ENCODE results near the gene PRKRA.

PRKRA gene

DNA sequence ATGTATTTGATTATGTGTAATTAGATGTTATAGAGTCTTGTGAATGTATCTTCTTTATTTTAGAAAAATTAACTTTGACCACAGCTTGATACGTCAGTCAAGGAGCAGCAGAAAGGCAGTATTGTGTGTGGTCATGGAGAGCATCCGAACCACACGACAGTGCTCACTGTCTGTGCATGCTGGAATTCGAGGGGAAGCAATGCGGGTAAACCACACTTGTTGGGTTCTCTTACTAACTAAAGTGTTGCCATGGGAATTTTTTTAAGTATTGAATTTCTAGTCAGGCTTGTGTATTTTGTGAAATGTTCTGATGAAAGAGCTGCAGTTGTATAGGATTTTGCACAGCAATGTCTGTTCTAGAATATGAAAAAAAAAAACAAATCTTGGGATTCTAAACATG, 5.0 kb upstream of the PRKRA start:
- H3K4me1 ChIP-seq (ENCODE audit: control insufficient read depth in 1 of 2, insufficient read depth in 2 of 2, low read length in 2 of 2), result no peaks in the 10 kb centered on the region
- H3K9me3 ChIP-seq (ENCODE audit: control insufficient read depth in 1 of 2, low read length in 2 of 2), result no peaks in the 10 kb centered on the region
- H3K27me3 ChIP-seq (ENCODE audit: low read depth, low read length), result no peaks in the 10 kb centered on the region
- H3K4me3 ChIP-seq (ENCODE audit: low read depth in 1 of 2, low read length in 2 of 2), result no peak overlapping the region
- H3K36me3 ChIP-seq (ENCODE audit: control insufficient read depth in 1 of 2, insufficient read depth in 2 of 2, low read length in 2 of 2), result peaks cover 0 to 13% of the 10 kb centered on the region in 2 donors
- H3K27ac ChIP-seq (ENCODE audit: low read length), result no peak overlapping the region

- Histone ChIP-seq H3K36me3 (ENCODE audit: control insufficient read depth in 1 of 2, insufficient read depth in 2 of 2, low read length in 2 of 2) (peaks cover 3 to 21% of the 10 kb centered on the region in 2 donors), H3K4me3 (ENCODE audit: low read depth in 1 of 2, low read length in 2 of 2) (no peak overlapping the region), H3K27ac (ENCODE audit: low read length) (no peak overlapping the region), H3K4me1 (ENCODE audit: control insufficient read depth in 1 of 2, insufficient read depth in 2 of 2, low read length in 2 of 2) (peaks cover 6 to 24% of the 10 kb centered on the region in 2 donors), H3K27me3 (ENCODE audit: low read depth, low read length) (no peaks in the 10 kb centered on the region), H3K9me3 (ENCODE audit: control insufficient read depth in 1 of 2, low read length in 2 of 2) (no peaks in the 10 kb centered on the region)
Observed at GRCh38 chr2:178452870-178453269, 1.9 kb upstream of the PRKRA start.

DNA sequence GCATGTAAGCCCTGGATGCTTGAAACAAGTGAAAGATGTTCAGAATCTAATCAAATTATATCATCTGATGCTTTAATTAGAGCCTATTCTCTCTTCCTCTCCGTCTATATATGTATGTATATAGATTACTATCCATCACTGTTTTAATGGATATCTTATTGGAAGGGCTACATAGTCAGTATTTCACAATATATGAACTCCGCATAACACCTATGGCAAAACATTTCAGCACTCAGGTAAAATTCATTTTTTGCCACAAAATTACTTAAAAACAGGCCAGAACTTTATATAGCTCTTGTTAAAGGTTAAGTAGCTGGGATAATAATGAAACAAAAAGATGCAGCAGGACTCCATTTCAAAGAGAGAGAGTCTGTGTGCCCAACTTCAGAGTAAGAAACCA, 1.4 kb upstream of the PRKRA start:
- H3K4me3 ChIP-seq (ENCODE audit: low read depth in 1 of 2, low read length in 2 of 2), result peak overlapping the region in 1 of 2 donors; percentile 73
- peaks cover 4 to 21% of the 10 kb centered on the region in 2 donors for H3K36me3 ChIP-seq (ENCODE audit: control insufficient read depth in 1 of 2, insufficient read depth in 2 of 2, low read length in 2 of 2)
- H3K27ac ChIP-seq (ENCODE audit: low read length), result no peak overlapping the region
- no peaks in the 10 kb centered on the region for H3K9me3 ChIP-seq (ENCODE audit: control insufficient read depth in 1 of 2, low read length in 2 of 2)
- no peaks in the 10 kb centered on the region for H3K27me3 ChIP-seq (ENCODE audit: low read depth, low read length)
- peaks cover 6 to 24% of the 10 kb centered on the region in 2 donors for H3K4me1 ChIP-seq (ENCODE audit: control insufficient read depth in 1 of 2, insufficient read depth in 2 of 2, low read length in 2 of 2)

- Histone ChIP-seq H3K27me3 (ENCODE audit: low read depth, low read length) (no peaks in the 10 kb centered on the region), H3K36me3 (ENCODE audit: control insufficient read depth in 1 of 2, insufficient read depth in 2 of 2, low read length in 2 of 2) (peaks cover 11 to 26% of the 10 kb centered on the region in 2 donors), H3K9me3 (ENCODE audit: control insufficient read depth in 1 of 2, low read length in 2 of 2) (no peaks in the 10 kb centered on the region), H3K4me3 (ENCODE audit: low read depth in 1 of 2, low read length in 2 of 2) (peak overlapping the region; percentile 73 to 88), H3K27ac (ENCODE audit: low read length) (peak overlapping the region; percentile 84), H3K4me1 (ENCODE audit: control insufficient read depth in 1 of 2, insufficient read depth in 2 of 2, low read length in 2 of 2) (peaks cover 6 to 24% of the 10 kb centered on the region in 2 donors)
Observed at GRCh38 chr2:178450524-178450773, 526 bp downstream of the PRKRA start.

DNA sequence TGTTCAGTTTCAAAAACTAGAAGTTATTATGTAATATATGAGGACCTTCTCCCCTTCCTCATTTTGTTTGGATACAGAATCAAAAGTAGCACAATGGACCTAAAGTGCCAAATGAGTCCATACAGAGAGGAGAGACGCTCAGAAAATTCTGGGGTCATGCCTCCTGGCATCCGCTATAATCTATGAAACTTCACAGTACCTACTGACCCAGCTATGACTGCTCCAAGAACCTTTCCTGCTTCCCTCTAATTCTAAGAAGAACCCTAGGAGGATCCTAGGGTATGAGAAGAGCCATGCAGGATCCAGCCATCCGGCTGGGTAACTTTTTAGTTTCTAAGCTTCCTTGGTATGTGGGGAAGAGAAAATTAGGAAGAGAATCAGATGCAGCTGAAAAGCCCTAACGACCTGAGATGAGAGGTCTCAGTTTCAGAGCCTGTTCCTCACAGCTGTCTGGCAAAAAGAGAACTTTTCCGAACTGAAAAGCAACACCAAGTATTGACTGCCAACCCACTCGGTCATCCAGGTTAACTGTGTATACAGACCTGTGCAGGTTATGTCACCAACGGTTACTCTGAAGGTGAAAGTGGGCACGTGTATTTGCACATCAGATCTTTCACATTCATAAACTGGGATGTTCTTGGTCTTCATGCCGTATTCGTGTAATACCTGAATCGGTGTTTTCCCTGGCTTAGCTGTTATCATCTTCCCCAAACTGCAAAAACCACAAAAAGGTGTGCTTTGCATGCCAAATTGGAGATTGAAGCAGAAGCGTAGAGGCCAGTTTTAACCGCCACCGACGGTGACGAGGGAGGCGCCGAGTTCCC, 1.1 kb downstream of the PRKRA start:
- Histone ChIP-seq H3K4me3 (ENCODE audit: low read depth in 1 of 2, low read length in 2 of 2) (peak overlapping the region; percentile 73 to 88), H3K9me3 (ENCODE audit: control insufficient read depth in 1 of 2, low read length in 2 of 2) (no peaks in the 10 kb centered on the region), H3K36me3 (ENCODE audit: control insufficient read depth in 1 of 2, insufficient read depth in 2 of 2, low read length in 2 of 2) (peaks cover 17 to 29% of the 10 kb centered on the region in 2 donors), H3K27ac (ENCODE audit: low read length) (peak overlapping the region; percentile 84), H3K4me1 (ENCODE audit: control insufficient read depth in 1 of 2, insufficient read depth in 2 of 2, low read length in 2 of 2) (peaks cover 6 to 24% of the 10 kb centered on the region in 2 donors), H3K27me3 (ENCODE audit: low read depth, low read length) (no peaks in the 10 kb centered on the region)

GRCh38 chr2:178448968-178449661, 1.9 kb downstream of the PRKRA start:
- Histone ChIP-seq H3K9me3 (ENCODE audit: control insufficient read depth in 1 of 2, low read length in 2 of 2) (no peaks in the 10 kb centered on the region), H3K4me1 (ENCODE audit: control insufficient read depth in 1 of 2, insufficient read depth in 2 of 2, low read length in 2 of 2) (peaks cover 6 to 24% of the 10 kb centered on the region in 2 donors), H3K36me3 (ENCODE audit: control insufficient read depth in 1 of 2, insufficient read depth in 2 of 2, low read length in 2 of 2) (peaks cover 25 to 35% of the 10 kb centered on the region in 2 donors), H3K27me3 (ENCODE audit: low read depth, low read length) (no peaks in the 10 kb centered on the region), H3K27ac (ENCODE audit: low read length) (peak overlapping the region; percentile 84), H3K4me3 (ENCODE audit: low read depth in 1 of 2, low read length in 2 of 2) (peak overlapping the region; percentile 73 to 88)

DNA sequence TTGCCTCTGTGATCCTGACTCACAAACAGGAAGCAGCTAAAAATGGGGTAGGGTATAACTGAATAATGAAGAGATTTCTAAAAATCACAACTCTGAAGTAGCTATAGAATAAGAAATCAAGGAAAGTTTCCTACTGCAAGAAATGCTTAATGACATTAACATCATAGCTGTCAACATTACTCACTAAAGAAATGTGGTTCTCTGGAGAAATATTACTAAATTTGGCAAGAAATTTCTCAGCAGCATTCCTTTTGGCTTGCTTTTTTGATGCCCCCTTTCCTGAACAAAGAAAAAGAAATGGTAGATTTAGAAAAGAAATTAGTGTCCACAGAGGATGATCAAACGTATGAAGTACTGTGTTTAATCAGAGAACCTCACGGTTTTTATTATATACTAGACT, 9.5 kb downstream of the PRKRA start:
- no peaks in the 10 kb centered on the region for H3K4me1 ChIP-seq (ENCODE audit: control insufficient read depth in 1 of 2, insufficient read depth in 2 of 2, low read length in 2 of 2)
- no peak overlapping the region for H3K4me3 ChIP-seq (ENCODE audit: low read depth in 1 of 2, low read length in 2 of 2)
- peaks cover 56 to 66% of the 10 kb centered on the region in 2 donors for H3K36me3 ChIP-seq (ENCODE audit: control insufficient read depth in 1 of 2, insufficient read depth in 2 of 2, low read length in 2 of 2)
- H3K27ac ChIP-seq (ENCODE audit: low read length), result no peak overlapping the region
- H3K9me3 ChIP-seq (ENCODE audit: control insufficient read depth in 1 of 2, low read length in 2 of 2), result no peaks in the 10 kb centered on the region
- no peaks in the 10 kb centered on the region for H3K27me3 ChIP-seq (ENCODE audit: low read depth, low read length)

DNA sequence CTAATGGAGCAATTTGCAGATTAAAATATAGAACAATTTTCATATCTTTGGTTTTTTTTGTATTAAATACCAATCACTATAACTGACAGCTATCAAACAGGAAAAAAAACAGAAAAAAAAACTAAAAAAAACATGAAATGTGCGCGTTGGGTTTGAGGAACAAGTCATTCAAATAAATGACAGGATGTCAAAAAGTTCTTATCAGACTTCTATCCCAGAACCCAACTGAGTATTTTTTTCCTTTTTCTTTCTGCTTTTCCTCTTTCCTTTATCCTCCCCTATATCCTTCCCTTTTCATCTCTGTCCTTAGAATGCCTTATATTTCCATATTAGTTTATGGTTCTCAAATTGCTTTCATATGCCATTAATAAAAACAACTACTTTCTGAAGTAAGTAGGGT, 14.3 kb downstream of the PRKRA start:
- no peaks in the 10 kb centered on the region for H3K9me3 ChIP-seq (ENCODE audit: control insufficient read depth in 1 of 2, low read length in 2 of 2)
- no peaks in the 10 kb centered on the region for H3K4me1 ChIP-seq (ENCODE audit: control insufficient read depth in 1 of 2, insufficient read depth in 2 of 2, low read length in 2 of 2)
- no peak overlapping the region for H3K27ac ChIP-seq (ENCODE audit: low read length)
- H3K36me3 ChIP-seq (ENCODE audit: control insufficient read depth in 1 of 2, insufficient read depth in 2 of 2, low read length in 2 of 2), result peaks cover 63 to 65% of the 10 kb centered on the region in 2 donors
- H3K27me3 ChIP-seq (ENCODE audit: low read depth, low read length), result no peaks in the 10 kb centered on the region
- H3K4me3 ChIP-seq (ENCODE audit: low read depth in 1 of 2, low read length in 2 of 2), result no peak overlapping the region

DNA sequence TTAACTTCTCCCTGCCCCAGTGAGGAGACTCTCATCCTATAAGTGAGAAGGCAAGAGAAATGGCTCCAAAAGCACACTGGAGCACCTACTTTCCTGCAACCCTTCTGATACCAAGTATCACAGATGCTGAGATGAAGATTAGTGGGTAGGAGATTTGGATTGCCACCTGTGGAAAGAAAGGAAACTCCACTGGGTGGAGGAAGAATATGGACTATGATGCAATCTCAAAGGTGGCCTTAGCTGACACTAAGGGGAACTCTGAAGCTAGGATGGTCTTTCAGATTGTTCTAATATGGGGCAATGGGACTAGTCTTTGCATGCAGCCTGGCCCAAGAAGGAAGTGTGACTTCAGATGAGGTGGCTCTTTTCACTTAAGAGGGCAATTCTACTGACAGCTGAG, 21.6 kb downstream of the PRKRA start:
- Histone ChIP-seq H3K27ac (ENCODE audit: low read length) (no peak overlapping the region), H3K27me3 (ENCODE audit: low read depth, low read length) (no peaks in the 10 kb centered on the region), H3K36me3 (ENCODE audit: control insufficient read depth in 1 of 2, insufficient read depth in 2 of 2, low read length in 2 of 2) (peaks cover 43 to 63% of the 10 kb centered on the region in 2 donors), H3K9me3 (ENCODE audit: control insufficient read depth in 1 of 2, low read length in 2 of 2) (peaks cover 0 to 5% of the 10 kb centered on the region in 2 donors), H3K4me3 (ENCODE audit: low read depth in 1 of 2, low read length in 2 of 2) (no peak overlapping the region), H3K4me1 (ENCODE audit: control insufficient read depth in 1 of 2, insufficient read depth in 2 of 2, low read length in 2 of 2) (no peaks in the 10 kb centered on the region)

- H3K36me3 ChIP-seq (ENCODE audit: control insufficient read depth in 1 of 2, insufficient read depth in 2 of 2, low read length in 2 of 2), result peaks cover 36 to 56% of the 10 kb centered on the region in 2 donors
- H3K27me3 ChIP-seq (ENCODE audit: low read depth, low read length), result no peaks in the 10 kb centered on the region
- no peak overlapping the region for H3K27ac ChIP-seq (ENCODE audit: low read length)
- H3K9me3 ChIP-seq (ENCODE audit: control insufficient read depth in 1 of 2, low read length in 2 of 2), result peaks cover 0 to 5% of the 10 kb centered on the region in 2 donors
- no peaks in the 10 kb centered on the region for H3K4me1 ChIP-seq (ENCODE audit: control insufficient read depth in 1 of 2, insufficient read depth in 2 of 2, low read length in 2 of 2)
- no peak overlapping the region for H3K4me3 ChIP-seq (ENCODE audit: low read depth in 1 of 2, low read length in 2 of 2)
Observed at GRCh38 chr2:178428396-178428806, 22.6 kb downstream of the PRKRA start.

DNA sequence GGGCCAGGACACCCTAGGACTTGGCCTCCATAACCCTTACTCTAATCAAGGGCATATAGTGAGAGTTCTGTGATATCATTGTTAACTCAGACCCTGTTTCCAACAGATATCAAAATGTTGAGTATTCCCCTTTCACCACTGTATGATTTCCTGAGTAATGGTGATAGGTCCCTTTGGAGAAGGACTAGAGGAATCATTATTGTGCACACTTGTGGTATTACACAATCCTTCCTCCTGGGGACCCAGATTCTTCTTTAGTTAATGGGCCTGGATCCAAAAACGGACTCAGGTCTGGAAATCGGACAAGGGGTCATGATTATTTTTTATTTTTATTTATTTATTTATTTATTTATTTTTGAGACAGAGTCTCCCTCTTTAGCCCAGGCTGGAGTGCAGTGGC, 23.5 kb downstream of the PRKRA start:
- H3K27ac ChIP-seq (ENCODE audit: low read length), result no peak overlapping the region
- no peaks in the 10 kb centered on the region for H3K27me3 ChIP-seq (ENCODE audit: low read depth, low read length)
- H3K36me3 ChIP-seq (ENCODE audit: control insufficient read depth in 1 of 2, insufficient read depth in 2 of 2, low read length in 2 of 2), result peaks cover 27 to 50% of the 10 kb centered on the region in 2 donors
- H3K9me3 ChIP-seq (ENCODE audit: control insufficient read depth in 1 of 2, low read length in 2 of 2), result peaks cover 0 to 5% of the 10 kb centered on the region in 2 donors
- no peak overlapping the region for H3K4me3 ChIP-seq (ENCODE audit: low read depth in 1 of 2, low read length in 2 of 2)
- H3K4me1 ChIP-seq (ENCODE audit: control insufficient read depth in 1 of 2, insufficient read depth in 2 of 2, low read length in 2 of 2), result no peaks in the 10 kb centered on the region
